GM10266 (cell line): ENCODE results near the gene PRR13.

Experiments
- DNase-seq: peaks from one replicate; pipeline ENCODE4 v3.0.0; 2012; ENCODE audit errors: extremely low spot score
- CTCF ChIP-seq: IDR thresholded peaks from 2 replicates; pipeline ENCODE4 v1.5.1; 2012; ENCODE audit warnings: mild to moderate bottlenecking, low read depth; ENCODE audit not compliant: control insufficient read depth, insufficient read depth; ENCODE audit errors: missing control alignments

PRR13 gene

GRCh38 chr12:53493610-53494391 lies 52.3 kb downstream of the PRR13 start:
- no peak for DNase-seq
- no peak for TF ChIP-seq CTCF
